ENCODE measurements around the gene GFM2. TPM values are rescaled to one million over a fixed set of nuclear protein-coding genes. Genes with fewer than 3 reads are reported as not detected.

The GFM2 gene
- total and polyA plus RNA-seq, 2 of the 13 experiments (the other 11 are each of a cell fraction or from before 2014, with no cell fraction given) = 22.0 to 41.6 TPM

DNA sequence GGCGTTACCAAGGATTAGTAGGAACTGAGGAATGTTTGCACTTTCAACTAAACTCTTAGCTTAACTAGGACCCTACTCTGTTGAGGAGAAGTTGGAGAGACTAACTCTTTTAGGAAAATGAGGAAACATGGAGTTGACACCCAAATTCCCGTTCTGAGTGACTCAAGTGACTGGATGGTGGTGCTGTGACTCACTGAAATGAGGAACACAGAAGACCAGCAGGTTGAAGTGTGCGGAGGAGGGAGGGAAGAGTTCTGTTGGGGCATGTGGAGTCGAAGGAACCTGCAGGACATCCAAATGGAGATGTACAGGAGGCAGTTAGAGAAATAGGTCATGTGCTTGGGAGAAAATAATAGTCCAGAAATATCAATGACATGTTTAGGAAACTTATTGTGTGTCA lies 73.7 kb downstream of the GFM2 start:
- no peak for FAIRE-seq
- Histone ChIP-seq H3K79me2 (ENCODE audit: insufficient read depth, low read length) (no peaks in the 10 kb centered on the region), H2AFZ (ENCODE audit: low read length) (no peak overlapping the region), H3K27me3 (ENCODE audit: control insufficient read depth in 1 of 2, insufficient read depth in 2 of 2, low read length in 2 of 2) (no peaks in the 10 kb centered on the region), H3K9ac (ENCODE audit: insufficient read depth, low read depth, low read length) (no peak overlapping the region), H3K9me3 (ENCODE audit: low read length) (no peaks in the 10 kb centered on the region), H3K36me3 (replicated peaks in 1 of 2; ENCODE audit: control insufficient read depth in 1 of 2, insufficient read depth in 2 of 2, low read length in 2 of 2) (peaks cover 2 to 22% of the 10 kb centered on the region in 2 experiments; a peak in 4 of 5 replicates), H3K27ac (ENCODE audit: extremely low read length, insufficient read depth, low read length) (no peak overlapping the region), H3K4me2 (ENCODE audit: low read depth, low read length) (no peak overlapping the region), H3K4me1 (ENCODE audit: insufficient read depth, low read length) (no peaks in the 10 kb centered on the region), H3K4me3 (replicated peaks in 1 of 3; ENCODE audit: insufficient read depth in 1 of 3, low read depth in 2 of 3, low read length in 3 of 3) (no peak overlapping the region), H4K20me1 (ENCODE audit: insufficient read depth, low read length) (no peaks in the 10 kb centered on the region)
- WGBS (ENCODE audit: low lambda C conversion rate) = 96% methylated on average over 4 of the region's 4 CpGs
- POLR2A ChIA-PET = no interaction called here
- TF ChIP-seq, protein P1, sequence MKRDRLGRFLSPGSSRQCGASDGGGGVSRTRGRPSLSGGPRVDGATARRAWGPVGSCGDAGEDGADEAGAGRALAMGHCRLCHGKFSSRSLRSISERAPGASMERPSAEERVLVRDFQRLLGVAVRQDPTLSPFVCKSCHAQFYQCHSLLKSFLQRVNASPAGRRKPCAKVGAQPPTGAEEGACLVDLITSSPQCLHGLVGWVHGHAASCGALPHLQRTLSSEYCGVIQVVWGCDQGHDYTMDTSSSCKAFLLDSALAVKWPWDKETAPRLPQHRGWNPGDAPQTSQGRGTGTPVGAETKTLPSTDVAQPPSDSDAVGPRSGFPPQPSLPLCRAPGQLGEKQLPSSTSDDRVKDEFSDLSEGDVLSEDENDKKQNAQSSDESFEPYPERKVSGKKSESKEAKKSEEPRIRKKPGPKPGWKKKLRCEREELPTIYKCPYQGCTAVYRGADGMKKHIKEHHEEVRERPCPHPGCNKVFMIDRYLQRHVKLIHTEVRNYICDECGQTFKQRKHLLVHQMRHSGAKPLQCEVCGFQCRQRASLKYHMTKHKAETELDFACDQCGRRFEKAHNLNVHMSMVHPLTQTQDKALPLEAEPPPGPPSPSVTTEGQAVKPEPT (CRISPR knock-in tag; IDR thresholded peaks at IDR 0.05; ENCODE audit: low read depth) = no peak
- no peak for TF ChIP-seq KAT2B (IDR thresholded peaks at IDR 0.05; ENCODE audit: borderline replicate concordance, low read depth, low read length)
- no peak for TF ChIP-seq TBX2 (CRISPR knock-in tag; IDR thresholded peaks at IDR 0.05; ENCODE audit: borderline replicate concordance)
- TF ChIP-seq ZNF382 (CRISPR knock-in tag; IDR thresholded peaks at IDR 0.05; ENCODE audit: borderline replicate concordance) = no peak
- TF ChIP-seq HMGA1 (CRISPR knock-in tag; conservative IDR thresholded peaks at IDR 0.05) = no peak
- TF ChIP-seq ZBTB44 (CRISPR knock-in tag; IDR thresholded peaks at IDR 0.05) = no peak
- no peak for TF ChIP-seq ISX (CRISPR knock-in tag; conservative IDR thresholded peaks at IDR 0.05)
- no peak for TF ChIP-seq ZNF75D (CRISPR knock-in tag; IDR thresholded peaks at IDR 0.05; ENCODE audit: borderline replicate concordance)
- TF ChIP-seq ZNF510 (CRISPR knock-in tag; IDR thresholded peaks at IDR 0.05; ENCODE audit: low read depth) = no peak
- no peak for TF ChIP-seq MLLT10 (CRISPR knock-in tag; IDR thresholded peaks at IDR 0.05)
- TF ChIP-seq ZNF124 (CRISPR knock-in tag; IDR thresholded peaks at IDR 0.05) = no peak
- TF ChIP-seq RBAK (CRISPR knock-in tag; IDR thresholded peaks at IDR 0.05) = no peak
- CTCF ChIA-PET (ENCODE audit: low intra/inter-chr PET ratio, low total read pairs) = no interaction called here
- no TSS peak for BruUV-seq (replicated peaks)
- DNase-seq (ENCODE audit: low spot score) = no peak
- intact Hi-C loops (cut with micrococcal nuclease; ENCODE audit: unreplicated experiment) = no loop called here
- ATAC-seq = no peak
- in situ Hi-C loops (cut with HindIII; ENCODE audit: extremely low pct_ligation_motif_present, low pct_unique_long_range_greater_than_20kb) = loop anchor here (25.0 kb wide), 1 partner anchor 819 kb away; the partner anchor contains the start of genes CERT1 and POLK
